Measurements from ENCODE around the gene PDE9A.

- TF ChIP-seq CTCF (IDR thresholded peaks at IDR 0.05; ENCODE audit: low read length) (no peak), EZH2 (optimal IDR thresholded peaks at IDR 0.05; ENCODE audit: low read depth, low read length) (no peak)
Measured at GRCh38 chr21:42784896-42785451, 131.6 kb downstream of the PDE9A start.
